GF-D8 (cell line): ENCODE data around the gene NDUFA3.
A peak's percentile ranks its signal among the peaks of the same experiment; 100 is the strongest.
"Not testable (repeated sequence)": the region's sequence is repeated elsewhere in the genome, so short reads cannot be mapped to it uniquely, and the experiment has no call there.

ENCODE experiments used
- DNase-seq: peaks from one replicate; lab custom pipeline; 2025; lab: John Stamatoyannopoulos, UW

The NDUFA3 gene

GRCh38 chr19:54102421-54103169 is at the start of gene NDUFA3:
Gene NDUFA3 (plus strand): TSS chr19:54102855. CDS start chr19:54102879, 24 bp downstream.
- peak; percentile 93 for DNase-seq

DNA sequence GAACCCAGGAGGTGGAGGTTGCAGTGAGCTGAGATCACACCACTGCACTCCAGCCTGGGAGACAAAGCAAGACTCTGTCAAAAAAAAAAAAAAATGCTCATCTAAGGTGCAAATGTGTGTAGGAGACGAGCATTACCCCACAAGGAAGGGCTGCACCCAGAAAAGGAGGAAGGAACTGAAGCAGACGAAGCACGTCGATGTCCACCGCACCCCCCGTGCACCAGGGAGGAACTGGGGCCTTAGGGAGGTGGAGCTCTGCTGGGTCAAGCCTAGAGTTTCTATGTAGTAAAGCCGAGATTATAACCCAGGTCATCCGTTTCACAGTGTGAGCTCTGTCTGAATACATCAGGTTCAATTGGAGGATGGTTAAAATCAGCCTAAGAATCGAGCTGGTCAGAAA is 40.0 kb upstream of the NDUFA3 start:
- peak; percentile 63 for DNase-seq

GRCh38 chr19:54063350-54064116 is 39.1 kb upstream of the NDUFA3 start, which contains the start of gene VSTM1:
Gene VSTM1 (minus strand): TSS chr19:54063897. CDS start chr19:54063777, 120 bp downstream.
- no peak for DNase-seq

DNA sequence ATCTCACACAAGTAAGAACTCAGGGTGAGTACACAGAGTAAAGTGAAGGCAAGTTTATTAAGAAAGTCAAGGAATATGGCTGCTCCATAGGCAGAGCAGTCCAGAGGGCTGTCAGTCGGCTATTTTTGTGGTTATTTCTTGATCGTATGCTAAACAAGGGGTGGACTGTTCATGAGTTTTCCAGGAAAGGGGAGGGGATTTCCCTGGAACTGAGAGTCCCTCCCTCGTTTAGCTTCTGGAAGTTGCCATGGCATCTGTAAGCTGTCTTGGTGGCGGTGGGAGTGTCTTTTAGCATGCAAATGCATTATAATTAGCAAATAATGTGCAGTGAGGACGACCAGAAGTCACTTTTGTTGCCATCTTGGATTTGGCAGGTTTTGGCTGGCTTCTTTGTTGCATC is 33.2 kb upstream of the NDUFA3 start:
- no peak for DNase-seq

DNA sequence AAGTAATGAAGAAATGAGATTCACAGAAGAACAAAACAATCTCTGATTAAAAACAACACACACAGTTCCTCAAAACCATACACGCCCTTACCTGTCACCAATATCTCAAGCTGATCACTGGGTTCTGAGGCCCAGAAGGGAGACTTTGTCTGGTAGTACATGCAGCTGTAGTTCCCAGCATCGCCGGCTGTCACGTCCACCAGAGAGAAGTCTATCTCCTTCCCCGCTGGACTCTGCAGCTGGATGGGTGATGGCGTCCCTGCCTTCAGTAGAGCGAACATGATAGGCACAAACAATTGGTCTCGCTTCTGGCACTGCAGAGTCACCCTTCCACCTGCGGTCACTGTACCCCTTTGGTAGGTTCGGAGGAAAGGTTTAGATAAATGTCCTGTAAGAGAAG is 28.8 kb upstream of the NDUFA3 start:
- no peak for DNase-seq

- DNase-seq = no peak
Observed at GRCh38 chr19:54074851-54075250, 27.8 kb upstream of the NDUFA3 start.

DNA sequence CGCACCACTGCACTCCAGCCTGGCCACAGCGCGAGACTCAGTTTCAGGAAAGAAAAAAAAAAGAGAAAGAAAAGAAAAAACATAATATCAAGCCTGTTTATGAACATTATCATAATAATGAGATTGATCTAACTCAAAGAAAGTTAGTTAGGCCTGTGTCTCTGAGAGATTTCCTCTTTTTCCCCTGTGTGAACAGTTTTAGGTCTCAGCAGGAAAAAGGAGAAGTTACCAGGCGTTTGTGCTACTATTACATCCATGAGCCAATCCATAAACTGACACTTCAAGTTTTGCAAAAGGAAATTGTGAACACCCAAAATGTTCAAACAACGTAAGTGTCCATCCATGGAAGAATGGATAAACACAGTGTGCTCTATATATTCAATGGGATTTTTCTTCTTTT is 25.3 kb upstream of the NDUFA3 start:
- peak; percentile 27 for DNase-seq

DNA sequence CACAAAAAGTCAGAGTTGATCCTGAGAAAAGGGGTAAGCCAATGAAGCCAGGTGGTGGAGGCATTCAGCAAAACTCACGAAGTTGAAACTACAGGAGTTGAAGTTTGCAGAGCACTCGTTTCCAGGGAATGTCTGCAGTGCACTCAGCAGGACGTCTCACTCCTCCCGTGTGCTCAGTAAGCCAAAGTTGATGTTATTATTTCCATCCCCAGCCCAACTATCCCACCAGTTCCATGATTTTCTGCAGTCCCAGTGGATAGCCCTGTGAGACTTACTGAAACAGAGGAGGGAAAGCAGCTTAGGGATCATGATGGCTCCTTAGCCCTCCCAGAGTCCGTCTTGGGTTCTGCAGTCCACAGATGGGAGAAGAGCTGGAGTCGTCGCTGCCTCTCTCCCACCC is 21.6 kb upstream of the NDUFA3 start, which contains the start of gene TARM1:
Gene TARM1 (minus strand): TSS at position 334 of the 400 bp plus-strand sequence. CDS start 25 bp downstream, at position 309.
- no peak for DNase-seq

DNA sequence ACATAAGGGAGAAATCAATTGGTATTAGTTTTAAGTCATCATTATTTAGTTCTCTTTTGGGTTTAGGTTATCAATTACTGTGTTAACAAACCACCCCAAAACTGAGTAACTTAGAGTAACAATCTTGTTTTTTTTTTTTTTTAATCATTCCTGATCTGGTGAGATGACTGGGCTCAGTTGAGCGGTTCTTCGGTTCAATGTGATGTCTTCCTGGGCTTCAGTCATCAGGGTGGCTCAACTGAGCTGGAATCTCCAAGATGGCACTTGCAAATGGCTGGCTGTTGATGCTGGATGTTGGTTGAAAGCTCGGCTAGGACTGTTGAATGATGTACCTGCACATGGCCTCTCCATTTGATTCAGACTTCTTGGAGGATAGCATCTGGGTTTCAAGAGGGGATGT is 18.2 kb upstream of the NDUFA3 start:
- DNase-seq = no peak

DNA sequence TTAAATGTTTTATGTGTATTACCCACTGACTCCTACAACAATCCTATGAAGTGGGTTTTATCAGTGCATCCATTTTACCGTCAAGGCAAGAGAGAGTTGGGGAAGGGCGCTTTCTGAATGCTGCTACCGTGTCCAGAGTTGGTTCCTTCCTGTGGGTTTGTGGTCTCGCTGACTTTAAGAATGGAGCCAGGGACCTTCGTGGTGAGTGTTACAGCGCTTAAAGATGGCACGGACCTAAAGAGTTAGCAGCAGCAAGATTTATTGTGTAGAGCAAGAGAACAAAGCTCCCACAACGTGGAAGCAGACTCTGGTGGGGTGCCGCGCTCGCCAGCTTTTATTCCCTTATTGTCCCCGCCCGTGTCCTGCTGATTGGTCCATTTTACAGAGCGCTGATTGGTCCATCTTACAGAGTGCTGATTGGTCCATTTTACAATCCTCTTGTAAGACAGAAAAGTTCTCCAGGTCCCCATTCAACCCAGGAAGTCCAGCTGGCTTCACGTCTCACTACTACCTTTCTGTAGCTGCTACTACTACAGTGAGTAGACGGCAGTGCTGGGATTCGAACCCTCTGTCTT is 8.1 kb upstream of the NDUFA3 start:
- no peak for DNase-seq

GRCh38 chr19:54095136-54095858 is 7.4 kb upstream of the NDUFA3 start:
- no peak for DNase-seq

DNA sequence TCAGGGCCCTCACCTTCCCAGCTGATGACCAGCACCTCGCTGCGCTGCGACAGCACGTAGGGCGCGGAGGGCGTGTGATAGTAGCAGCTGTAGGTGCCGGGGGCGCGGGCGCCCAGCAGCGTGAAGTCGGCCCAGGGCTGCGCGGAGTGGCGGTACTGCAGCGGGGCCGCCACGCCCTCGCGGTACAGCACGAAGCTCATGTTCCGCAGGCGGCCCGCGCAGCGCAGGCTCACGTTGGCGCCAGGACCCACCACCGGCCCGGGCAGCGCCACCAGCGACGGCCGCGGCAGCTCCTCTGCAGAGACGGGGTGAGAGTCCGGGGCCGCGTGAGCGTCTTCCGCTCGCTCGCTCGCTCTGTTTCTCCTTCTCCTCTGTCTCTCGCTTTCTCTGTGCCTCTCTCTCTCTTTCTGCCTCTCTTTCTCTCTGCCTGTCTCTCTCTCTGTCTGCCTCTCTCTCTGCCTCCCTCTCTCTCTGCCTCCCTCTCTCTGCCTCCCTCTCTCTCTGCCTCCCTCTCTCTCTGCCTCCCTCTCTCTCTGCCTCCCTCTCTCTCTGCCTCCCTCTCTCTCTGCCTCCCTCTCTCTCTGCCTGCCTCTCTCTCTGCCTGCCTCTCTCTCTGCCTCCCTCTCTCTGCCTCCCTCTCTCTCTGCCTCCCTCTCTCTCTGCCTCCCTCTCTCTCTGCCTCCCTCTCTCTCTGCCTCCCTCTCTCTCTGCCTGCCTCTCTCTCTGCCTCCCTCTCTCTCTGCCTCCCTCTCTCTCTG is 6.6 kb upstream of the NDUFA3 start:
- DNase-seq = not testable (repeated sequence)

GRCh38 chr19:54096617-54097106 is 6.0 kb upstream of the NDUFA3 start:
- peak; percentile 35 for DNase-seq

GRCh38 chr19:54099190-54099902 is 3.3 kb upstream of the NDUFA3 start:
- no peak for DNase-seq

DNA sequence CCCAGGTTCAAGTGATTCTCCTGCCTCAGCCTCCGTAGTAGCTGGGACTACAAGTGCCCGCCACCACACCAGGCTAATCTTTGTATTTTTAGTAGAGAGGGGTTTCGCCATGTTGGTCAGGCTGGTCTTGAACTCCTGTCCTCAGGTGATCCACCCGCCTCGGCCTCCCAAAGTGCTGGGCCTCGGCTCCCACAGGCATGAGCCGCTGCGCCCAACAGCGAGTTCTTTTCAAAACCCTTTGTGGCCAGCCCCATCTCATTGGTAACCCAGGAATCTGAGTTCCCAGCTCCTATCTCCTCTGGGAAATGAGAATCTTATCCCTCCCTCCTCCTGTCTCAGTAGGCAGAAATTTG is 2.8 kb upstream of the NDUFA3 start:
- DNase-seq = not testable (repeated sequence)

GRCh38 chr19:54100561-54100960 is 2.1 kb upstream of the NDUFA3 start, which contains the start of gene OSCAR:
Gene OSCAR (minus strand): TSS chr19:54100803. CDS start chr19:54100792, 11 bp downstream.
- DNase-seq = peak; percentile 80

- no peak for DNase-seq
Observed at GRCh38 chr19:54104998-54105715, 2.5 kb downstream of the NDUFA3 start.

- no peak for DNase-seq
Observed at GRCh38 chr19:54105796-54106195, 3.1 kb downstream of the NDUFA3 start.

DNA sequence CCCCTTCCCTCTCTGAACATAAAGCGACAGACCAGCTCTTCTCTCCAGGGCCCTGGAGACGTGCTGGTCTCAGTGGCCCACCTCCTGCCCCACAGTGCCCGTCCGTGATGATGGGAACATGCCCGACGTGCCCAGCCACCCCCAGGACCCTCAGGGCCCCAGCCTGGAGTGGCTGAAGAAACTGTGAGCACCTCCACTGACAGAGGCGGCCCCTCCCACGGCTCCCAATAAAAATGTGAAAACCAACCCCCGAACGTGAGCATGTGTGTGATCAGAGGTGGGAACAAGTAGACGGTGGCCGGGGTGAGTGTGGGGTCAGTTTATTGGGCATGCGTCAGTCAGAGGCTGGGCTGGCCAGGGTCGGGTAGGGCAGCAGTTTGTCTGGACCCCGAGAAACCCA is 4.1 kb downstream of the NDUFA3 start:
- DNase-seq = no peak
